HG03097 (cell line): Measurements from ENCODE around the gene ZNF341.

Source experiments
- ATAC-seq: cut with Tn5 transposase; IDR thresholded peaks from one replicate; pipeline ENCODE4 v1.9.1; 2021; ENCODE audit not compliant: unreplicated experiment, low FRiP score

The ZNF341 gene

DNA sequence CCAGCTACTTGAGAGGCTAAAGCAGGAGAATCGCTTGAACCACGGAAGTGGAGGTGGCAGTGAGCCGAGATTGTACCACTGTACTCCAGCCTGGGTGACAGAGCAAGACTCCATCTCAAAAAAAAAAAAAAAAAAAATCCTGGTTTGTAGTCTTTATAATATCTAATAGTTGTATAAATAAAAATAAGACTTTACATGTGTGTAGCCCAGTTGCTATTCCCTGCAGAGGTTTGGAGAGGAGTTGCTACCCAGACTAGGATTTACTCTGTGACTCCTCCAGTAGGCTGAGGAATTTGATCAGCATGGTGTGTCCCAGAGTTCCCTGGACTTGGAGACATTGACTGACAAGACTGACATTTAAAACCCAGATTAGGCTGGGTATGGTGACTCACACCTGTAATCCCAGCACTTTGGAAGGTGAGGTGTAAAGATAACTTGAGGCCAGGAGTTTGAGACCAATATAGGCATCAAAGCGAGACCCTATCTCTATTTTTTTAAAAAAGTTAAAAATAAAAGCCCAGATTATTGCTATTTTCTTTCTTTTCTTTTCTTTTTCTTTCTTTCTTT is 89.6 kb downstream of the ZNF341 start:
- no peak for ATAC-seq

DNA sequence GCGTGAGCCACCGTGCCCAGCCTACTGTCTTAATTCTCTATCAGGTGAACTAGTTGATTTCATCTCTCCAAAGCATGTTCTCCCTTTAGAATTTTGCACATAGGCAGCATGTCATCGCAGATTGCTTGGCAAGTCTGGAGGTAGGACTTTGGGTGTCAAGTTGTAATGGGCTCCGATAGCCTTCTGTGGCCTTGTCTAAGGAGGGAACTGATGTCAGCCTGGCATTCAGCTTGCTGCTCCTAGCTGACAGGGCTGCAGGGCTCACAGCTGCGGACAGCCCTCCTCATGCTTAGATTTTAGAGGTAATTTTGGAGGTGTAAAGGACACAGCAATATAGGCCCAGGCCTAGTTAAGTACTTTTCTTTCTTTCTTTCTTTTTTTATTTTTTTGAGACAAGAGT is 90.6 kb downstream of the ZNF341 start:
- ATAC-seq: no peak

DNA sequence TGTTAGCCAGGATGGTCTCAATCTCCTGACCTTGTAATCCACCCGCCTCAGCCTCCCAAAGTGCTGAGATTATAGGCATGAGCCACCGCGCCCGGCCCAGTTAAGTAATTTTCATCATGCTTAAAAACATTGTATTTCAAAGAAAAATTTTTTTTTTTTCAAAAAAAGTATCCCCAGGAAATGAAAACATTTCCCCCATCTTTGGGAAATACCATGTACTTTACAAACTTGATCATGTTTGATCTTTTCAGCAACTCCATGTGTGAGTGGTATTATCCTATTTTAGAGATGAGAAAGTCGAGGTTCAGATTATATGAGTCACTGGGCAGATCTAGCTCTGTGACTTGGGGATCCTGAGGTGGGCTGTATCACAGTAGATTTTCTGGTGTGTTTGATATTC is 91.2 kb downstream of the ZNF341 start:
- ATAC-seq: no peak

DNA sequence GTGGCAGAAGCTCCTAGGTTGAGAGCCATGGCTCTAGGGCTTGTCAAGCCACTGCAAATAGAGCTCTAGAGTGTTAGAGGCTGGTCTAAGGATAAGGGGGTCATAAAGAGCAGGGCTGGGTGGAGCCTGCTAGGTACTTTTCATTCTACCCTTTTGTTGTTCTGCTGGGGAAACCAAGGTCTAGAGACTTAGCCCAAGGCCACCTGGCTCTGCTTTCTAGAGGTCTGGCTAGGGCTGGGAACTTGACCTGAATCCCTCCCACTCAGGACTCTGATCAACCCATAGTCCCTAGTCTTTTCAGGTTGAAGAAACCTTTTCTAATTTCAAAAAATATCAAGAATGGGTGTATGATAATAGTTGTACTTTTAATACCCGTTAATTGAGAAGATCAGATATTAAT is 93.1 kb downstream of the ZNF341 start:
- no peak for ATAC-seq

DNA sequence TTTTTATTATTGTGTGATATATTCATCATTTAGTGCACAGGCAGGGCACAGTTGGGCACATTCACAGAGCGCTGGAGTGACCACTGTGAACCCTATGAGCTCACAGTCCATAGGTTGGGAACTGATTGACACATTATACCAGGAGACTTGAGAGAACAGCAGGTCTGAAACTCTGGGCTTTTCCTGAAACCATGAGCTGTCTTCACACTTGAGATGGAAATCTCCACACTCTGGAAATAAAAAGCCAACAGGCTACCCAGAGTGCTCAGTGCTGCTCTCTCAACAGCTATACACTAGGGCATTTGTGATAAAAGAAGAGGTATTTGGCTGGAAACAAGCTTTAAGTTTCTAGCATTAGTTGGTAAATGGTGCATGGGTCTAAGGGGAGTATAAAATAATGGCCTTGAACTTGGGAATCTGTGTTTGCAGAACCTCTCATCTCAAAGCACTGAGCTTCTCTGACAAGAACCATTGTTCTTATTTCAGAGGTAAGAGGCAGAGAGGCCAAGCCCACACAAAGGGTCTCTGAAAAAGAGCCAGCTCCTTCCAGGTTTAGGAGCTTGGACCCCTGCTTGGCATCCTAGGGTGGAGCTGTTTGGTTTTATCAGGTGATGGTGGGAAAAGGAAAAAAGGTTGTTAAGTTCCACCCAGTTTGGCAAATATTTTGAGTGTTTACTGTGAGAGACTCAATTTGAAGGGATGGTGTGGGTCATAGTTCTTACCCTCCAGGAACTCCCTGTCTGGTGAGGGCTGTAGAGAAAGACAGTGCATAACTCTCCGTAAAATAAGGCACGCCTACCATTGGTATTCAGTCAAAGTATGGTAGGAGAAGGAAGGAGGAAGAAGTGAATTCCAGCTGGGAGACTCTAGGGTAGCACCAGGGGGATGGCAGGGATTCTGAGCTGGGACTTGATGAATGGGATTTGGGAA is 93.8 kb downstream of the ZNF341 start:
- ATAC-seq: no peak

DNA sequence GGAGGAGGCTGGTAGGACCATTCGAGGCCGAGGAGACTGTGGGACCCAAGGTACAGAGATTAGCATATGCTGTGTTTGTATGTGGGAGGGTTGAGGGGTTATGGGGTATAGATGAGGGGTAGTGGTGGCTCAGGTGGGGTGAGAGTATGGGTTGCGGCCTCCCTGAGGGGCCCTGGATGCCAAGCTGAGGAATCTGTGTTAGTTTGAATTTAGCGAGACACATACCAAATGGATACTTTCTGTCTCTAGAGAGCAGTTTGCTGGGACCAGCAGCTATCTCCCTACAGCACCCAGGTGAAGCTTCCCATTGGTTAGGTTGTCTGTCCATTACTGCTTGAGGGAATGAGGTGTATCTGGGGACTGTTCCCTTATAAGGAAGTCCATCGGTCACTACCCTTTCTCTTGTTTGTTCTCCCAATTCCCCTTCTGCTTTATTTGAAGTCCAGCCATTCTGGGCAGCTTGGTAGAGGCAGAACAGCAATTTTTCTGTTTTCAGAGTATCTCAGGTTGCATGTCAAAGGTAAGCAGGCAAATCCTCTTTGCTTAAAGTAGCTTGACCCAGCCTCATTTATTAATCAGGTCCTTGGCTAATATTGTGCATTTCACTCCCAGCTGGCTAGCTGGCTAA is 94.6 kb downstream of the ZNF341 start:
- ATAC-seq: no peak

DNA sequence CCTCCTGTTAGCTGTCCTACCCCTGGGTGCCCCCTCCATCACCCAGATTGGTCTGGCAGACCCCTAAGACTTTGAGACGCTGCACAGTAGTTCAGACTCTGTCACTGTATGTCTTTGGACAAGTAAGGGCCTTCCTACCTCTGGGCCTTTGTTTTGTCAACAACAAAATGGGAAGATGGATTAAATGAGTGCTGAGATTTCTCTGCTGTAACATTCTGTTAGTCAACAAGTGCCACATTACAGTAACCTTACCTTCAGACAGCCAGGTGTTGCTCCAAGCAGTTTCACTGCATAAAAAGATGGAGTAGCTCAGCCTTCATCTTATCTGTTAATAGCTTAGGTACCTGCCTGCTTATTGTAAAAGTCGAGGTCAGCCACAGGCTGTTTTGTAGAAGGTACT is 95.3 kb downstream of the ZNF341 start:
- no peak for ATAC-seq

DNA sequence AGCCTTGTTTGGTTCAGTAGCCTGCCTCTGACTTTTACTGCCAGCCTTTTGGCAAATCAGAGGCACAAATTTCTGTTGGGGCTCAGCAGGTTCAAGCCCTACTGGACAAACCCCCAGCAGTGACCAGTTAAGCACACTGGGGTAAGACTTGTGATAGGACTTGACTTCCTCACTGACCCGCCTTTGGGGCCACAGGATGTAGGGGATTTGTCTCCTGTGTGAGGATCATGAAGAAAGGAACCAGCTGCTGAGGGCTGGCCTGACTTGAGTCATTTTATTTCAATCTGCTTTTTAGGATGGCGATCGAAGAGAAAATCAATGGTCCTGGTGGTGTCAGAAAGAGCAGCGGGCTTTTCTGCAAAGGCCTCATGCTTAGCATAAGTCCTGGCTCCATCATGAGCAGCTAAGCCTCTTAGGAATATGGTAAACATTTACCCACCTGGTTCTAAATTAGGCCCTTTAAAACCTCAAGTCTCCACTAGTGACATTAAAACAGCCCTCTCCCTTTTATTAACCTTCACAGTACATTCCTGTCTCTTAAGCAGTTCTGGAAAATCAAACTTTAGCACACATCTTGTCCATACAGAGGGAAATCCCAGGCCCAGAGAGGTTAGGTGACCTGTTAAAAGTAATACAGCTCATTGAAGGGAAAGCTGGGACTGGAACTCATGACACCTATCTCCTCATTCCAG is 96.0 kb downstream of the ZNF341 start:
- ATAC-seq: no peak

DNA sequence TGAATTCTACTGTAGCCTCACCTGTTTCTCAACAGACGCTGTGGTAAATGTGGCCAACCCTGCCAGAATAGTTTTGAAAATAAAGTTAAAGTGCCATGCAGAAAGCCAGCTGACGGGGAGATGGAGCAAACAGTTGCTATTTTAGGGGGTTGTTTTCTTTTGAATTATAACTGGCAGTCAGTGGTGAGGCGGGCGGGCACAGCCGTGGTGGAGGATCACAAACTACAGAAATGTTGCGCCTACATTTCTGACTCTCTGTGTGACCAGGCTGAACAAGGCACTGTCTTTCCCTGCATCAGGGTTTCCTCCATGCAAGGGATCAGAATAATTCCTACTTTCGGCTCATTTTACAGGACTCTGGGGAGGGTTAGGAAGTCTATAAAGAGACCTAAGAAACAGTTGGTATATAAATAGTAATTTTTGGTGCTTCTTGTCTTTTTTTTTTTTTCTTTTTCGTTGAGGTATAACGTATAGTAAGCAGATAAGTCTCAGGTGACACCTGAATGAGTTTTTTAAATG is 96.6 kb downstream of the ZNF341 start:
- no peak for ATAC-seq

DNA sequence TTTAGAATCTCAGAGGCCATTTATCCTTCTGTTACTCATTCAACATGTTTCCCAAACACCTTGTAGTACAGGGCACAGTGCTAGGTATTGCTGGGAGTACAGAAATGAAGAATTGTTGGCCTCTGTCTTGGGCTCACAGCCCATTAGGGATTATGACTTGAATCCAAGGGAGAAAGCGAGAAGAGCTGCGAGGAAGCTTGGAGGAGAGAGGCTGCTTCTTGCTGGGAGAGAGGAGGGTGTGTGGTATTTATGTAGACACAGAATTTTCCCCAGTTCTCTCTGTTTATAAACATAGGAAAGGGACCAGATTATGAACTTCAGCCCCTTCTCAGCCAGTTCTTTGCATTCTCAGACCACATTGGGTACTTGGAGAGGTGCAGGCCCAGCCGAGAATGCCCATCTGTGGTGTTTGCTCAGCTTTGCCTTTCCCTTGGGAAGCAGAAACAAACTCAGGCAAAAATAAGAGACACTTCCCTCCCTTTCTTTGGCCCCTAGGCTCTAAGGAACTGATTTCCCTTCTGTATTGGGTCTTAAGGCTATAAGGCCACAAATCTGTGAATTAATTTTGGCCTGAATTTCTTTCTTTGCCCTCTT is 97.3 kb downstream of the ZNF341 start:
- no peak for ATAC-seq

DNA sequence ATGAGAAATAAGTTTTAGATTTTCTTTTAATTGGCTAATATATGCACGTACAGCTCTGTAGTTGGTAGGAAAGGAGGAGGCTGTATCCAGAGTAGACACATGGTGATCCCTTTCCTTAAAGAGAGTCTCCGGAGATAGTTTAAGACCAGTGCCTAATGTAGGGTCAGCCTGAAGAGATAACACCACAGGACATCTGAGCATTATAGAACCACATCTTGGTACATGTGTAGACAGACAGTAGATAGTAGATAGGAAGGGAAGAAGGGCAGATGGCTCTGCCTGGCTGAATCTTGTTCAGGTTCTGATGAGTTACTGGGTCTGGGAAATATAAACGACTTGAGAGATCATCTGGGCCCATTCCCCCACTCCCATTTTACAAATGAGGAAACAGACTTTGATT is 97.8 kb downstream of the ZNF341 start:
- ATAC-seq: no peak

DNA sequence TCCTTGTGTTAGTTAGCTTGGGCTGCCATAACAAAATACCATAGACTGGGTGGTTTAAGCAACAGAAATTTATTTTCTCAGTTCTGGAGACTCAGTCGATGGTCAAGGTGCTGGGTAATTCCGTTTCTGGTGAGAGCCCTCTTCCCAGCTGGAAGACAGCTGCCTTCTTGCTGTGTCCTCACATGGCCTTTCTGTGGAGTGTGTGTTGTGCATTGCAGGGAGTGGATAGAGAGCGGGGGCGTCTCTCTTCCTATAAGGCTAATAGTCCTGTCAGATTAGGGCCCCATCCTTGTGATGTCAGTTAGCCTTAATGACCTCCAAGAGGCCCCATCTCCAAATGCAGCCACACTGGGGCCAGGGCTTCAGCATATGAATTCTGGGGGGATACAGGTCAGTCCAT is 98.6 kb downstream of the ZNF341 start:
- ATAC-seq: no peak

DNA sequence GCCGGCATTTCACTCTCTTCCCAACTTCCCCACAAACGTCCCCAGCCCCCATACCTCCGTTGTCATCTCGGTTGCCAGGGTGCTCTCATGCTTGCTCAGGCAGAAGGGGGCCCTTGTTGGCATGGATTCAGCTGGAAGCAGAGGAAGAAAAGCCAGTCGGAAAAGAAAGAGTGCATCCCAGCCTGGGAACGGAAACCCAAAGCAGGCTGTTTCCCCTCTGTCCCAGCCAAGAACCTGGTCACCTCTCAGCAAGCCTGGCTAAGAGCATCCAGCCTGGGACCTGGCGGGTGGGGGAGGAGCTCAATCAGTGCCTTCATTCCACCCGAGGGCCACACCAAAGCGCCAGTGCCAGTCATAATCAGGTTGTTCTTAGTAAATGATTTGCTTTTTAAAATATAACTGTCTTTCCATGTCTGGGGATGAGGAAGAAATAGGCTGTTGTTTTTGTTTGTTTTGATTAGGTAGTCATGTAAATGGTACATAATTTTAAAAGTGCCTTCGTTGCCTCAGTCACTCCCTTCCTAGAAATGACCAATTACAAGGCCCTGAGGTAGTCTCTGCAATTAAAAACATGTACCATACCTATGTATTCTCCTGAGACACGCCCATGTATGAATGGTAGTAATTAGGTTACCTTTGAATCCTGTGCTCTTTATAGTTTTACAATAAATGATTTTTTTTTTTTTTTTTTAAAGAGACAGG is 100.5 kb downstream of the ZNF341 start:
- ATAC-seq: no peak

DNA sequence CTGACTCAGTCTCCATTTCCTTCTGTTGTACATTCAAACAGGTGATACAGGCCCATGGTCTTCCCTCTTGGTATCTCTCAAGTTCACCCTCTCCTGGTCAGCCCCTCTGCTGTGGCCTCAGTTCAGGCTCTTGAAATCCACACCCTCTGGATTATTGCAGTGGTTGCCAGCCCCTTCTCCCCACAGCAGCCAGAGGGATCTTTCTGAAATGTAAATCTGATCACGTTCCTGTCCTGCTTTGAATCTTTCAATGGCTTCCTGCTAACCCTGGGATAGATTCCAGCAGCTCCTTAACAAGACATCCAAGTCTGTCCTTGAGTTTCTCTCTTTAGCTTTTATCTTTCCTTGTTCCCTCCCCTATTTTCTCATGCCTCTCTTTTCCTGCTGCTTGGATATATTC is 101.5 kb downstream of the ZNF341 start:
- no peak for ATAC-seq

DNA sequence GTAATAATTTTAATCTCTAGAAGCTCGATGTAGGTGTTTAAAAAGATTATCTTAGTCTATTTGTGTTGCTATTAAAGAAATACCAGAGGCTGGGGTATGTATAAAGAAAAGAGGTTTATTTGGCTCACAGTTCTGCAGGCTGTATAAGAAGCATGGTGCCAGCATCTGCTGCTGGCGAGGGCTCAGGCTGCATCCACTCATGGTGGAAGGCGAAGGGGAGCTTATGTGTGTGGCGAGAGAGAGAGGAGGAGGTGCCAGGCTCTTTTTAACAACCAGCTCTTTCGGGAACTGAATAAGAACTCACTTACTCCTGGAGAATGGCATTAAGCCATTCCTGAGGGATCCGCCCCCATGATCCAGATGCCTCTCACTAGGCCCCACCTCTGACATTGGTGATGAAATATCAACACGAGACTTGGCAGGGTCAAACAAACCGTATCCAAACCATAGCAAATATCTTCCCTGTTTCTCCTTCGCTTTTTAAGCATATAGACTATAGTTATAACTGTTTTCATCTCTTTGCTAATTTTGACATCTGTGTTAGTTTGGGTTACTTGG is 103.9 kb downstream of the ZNF341 start:
- ATAC-seq: no peak

DNA sequence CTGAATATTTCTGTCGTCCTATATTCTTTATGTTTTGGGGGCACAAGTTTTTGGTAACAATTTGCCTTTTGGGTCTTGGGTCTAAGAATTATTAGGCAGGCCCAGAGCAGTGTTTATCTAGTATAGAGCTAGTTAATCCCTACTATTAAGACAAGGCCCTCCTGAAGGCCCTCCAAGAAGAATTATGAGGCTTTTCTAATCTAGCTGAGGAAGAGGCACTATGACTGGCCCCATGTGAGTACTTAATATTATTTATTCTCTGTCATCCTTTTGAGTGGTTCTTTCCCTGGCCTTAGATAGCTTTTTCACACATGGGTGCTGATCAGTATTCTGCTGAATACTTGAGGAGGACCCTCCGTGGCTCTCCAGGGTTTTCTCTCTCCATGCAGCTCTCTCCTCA is 104.5 kb downstream of the ZNF341 start:
- no peak for ATAC-seq

DNA sequence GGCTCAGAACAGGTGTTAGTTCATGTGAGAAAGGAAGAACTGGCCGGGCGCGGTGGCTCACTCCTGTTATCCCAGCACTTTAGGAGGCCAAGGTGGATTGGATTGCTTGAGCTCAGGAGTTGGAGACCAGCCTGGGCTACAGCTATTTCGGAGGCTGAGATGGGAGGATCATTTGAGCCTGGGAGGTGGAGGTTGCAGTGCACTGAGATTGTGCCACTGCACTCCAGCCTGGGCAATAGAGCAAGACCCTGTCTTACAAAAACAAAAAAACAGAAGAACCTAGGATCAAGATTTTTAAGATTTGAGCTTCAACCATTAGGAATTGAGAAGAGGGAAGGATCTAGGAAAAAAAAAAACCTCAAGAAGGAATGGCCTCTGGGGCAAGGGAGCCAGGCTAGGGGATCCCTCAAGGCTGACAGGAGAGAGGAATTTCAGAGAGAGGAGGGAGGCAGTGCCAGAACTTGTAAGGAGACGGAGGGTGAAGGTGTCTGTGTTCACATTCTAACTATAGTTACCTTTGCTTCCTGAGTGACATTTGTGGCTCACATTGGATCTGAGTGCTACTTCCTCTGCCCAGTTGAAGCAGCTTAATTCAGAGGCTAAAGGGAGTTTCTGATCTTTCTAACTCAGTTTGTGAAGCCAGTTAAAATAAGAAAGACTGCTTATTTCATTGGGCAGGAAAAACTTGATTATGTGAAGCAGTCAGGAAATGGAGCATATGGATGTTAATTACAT is 105.5 kb downstream of the ZNF341 start:
- ATAC-seq: no peak

DNA sequence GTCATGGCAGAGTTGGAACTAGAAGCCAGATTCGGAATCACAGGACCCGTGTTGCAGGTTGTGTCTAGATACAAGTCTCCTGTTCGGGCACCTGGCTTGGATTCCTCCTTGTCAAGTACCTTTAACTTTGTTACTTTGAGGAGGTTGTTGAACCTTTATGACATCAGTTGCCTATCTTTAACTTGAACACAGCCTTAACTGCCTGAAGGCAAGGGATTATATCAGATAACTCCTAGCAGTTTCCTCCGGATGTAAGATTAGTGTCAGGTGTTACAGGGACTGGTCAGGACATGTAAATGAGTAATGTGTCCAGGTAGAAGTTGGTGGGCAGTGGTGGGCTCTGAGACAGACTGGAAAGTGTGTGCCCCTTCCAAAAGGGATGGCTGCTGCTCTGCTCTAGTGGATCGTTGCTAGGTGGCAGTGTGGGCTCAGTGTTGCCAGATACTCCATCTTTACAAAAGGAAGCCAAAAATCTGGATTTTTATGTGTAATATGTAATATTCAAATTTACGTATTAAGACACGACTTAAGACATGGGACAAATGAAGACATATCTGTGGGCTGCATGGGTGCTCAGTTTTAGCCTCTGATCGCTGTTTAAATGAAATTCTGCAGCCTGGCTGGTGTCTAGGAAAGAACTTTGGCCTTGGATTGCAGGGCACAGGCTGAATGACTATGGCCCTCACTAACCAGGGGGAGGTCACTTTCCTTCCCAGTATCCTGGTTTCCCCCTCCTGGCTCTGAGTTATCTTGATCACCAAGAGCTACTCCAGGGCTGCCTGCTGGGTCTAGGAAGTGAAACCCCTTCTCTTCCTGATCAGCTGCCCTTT is 106.5 kb downstream of the ZNF341 start:
- ATAC-seq: no peak
